GM03348 (cell line): ENCODE results near the gene GALNT14.

ENCODE experiments used
- DNase-seq: peaks from one replicate; pipeline ENCODE4 v3.0.0; 2012; ENCODE audit warnings: low spot score

Gene GALNT14

DNA sequence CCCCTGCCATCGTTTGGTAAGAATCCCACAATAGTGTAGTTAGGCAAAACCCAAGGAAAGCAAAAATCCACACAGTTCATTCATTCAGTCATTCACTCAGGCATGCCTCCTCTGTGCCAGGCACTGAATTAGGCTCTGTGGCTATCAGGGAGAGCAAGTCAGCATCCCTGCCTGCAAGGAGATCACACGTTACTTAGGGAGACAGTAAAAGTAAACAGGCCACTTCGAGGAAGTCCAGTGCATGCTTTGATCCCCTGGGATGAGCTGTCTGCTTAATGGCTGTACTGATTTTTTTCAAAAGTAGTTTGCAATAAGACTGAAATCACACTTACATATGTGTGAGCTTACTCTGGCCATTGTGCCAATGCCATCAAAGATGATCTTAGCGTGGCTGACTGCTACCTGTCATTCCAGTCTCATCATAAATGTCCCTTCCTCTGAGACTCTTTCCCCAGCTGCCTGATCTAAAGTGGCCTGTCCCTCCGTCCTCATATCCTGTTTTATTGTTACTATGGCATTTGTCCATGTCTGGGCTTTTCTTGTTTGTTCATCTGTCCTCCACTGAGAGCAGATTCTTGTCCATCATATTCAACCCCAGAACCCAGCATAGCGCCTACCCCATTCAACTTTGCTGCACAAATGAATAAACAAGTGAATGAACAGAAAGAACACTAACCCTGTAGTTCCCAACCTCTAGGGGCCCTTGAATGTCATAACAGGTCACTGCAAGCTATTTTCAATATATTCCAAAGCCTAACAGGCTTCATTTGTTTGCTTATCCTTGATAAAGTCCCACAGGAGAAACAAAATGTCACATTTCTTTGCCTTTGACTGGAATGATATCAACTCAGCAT lies 84.1 kb downstream of the GALNT14 start:
- no peak for DNase-seq

DNA sequence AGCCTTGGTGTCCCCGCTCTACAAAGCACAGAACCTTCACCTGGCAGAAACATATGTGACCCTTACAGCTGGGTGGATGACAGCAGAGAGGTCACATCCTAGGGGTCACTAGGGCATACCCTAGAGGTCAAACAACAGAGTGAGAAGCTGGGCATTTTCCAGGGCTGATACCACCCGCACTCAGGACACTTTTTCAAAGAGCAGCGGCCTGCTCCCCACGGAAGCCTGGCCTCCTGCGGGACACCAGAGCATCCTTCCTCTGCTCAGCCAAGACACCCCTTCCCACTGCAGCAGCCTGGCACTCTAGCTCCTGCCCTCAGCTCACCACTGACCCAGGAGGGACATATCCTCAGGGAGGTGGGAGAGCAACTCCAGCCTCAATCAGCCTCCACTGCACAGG lies 86.0 kb downstream of the GALNT14 start:
- no peak for DNase-seq

GRCh38 chr2:31051258-31052140 lies 86.7 kb downstream of the GALNT14 start:
- DNase-seq, result no peak

GRCh38 chr2:31049916-31050588 lies 88.2 kb downstream of the GALNT14 start:
- no peak for DNase-seq

DNA sequence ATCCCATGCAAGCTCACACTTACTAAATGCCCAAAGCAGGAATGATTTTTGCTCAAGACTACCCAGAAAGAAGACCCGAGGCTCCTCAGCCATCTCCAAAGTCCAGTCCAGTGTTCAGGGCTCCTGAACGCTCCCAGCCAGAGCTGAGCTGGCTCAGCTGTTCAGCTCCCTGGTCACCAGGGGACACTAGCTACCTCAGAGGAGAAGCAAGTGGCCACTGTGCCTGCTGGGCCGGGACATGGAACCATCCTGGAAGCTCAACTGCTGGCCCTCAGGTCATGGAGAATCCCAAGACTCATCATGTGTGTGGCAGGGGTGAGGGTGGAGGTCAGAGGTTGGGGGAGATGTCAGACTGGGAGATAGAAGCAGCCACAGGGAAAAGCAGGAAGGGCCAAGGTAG lies 89.0 kb downstream of the GALNT14 start:
- no peak for DNase-seq

DNA sequence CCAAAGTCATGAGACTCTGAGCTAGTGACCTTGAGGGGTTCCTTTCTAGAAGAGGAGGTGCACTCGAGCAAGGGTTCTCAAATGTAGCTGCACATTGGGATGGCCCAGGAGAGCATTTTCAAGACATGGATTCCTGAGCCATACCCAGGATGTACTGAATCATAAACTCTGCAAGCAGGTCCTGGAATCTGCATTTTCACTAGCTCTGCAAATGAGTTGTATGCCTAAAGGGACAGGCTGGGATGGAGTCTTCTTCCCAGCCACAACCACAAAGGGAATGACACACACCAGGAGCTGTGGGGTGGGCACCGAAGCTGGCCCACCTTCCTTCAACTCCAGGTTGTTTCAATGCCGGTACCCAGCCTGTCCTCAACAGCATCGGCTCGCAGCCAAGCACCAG lies 90.6 kb downstream of the GALNT14 start:
- DNase-seq, result no peak

DNA sequence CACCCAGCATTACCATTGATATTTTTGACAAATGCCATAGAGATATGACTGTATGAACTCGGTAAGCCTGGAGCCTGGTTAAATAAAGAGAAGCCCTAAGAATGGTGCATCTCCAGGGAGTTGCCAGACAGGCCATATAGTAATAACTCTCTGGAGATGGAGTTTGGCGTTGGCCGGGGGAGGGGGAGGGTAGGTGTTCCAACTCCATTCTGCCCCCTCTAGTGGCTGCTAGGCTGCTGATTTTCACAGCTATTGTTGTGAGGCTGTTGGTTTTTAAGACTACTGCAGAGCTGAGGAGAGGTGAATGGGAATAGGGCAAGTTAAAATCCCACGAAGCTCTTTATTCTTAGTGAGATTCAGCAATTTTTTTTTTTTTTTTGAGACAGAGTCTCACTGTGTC lies 99.9 kb downstream of the GALNT14 start:
- no peak for DNase-seq

DNA sequence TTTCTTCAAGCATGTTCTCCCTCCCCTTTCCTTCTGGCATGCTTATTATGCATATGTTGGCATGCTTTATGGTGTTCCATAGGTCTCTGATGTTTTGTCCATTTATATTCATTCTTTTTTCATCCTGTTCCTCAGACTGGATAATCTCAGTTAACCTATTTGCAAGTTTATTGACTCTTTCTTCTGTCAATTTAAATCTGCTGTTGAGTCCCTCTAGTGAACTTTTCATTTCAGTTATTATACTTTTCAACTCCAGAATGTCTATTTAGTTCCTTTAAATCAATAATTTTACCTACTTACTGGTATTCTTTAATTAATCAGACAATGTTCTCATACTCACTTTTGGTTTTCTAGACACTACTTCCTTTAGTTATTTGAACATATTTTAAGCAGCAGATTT lies 101.2 kb downstream of the GALNT14 start:
- DNase-seq, result no peak

- DNase-seq, result no peak
Measured at GRCh38 chr2:31033032-31033431, 105.2 kb downstream of the GALNT14 start.

DNA sequence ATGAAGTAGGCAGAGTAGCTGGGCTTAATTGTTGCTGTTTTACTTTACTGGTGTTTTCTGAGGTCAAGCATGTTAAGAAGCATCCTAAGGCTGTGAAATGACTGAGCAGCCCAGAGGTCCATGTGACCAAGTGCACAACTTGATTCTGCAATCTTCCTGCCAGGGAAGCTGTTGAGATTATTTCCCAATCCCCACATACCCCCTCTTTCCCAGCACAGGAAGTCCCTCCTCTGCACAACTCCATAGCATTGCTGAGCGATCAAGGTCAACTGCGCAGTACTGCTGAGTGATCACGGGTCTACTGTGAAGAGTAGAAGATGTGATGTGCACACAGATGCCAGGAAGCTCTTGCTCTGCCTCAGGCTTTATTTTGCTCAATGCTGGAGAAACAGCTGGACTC lies 105.8 kb downstream of the GALNT14 start:
- DNase-seq, result no peak

DNA sequence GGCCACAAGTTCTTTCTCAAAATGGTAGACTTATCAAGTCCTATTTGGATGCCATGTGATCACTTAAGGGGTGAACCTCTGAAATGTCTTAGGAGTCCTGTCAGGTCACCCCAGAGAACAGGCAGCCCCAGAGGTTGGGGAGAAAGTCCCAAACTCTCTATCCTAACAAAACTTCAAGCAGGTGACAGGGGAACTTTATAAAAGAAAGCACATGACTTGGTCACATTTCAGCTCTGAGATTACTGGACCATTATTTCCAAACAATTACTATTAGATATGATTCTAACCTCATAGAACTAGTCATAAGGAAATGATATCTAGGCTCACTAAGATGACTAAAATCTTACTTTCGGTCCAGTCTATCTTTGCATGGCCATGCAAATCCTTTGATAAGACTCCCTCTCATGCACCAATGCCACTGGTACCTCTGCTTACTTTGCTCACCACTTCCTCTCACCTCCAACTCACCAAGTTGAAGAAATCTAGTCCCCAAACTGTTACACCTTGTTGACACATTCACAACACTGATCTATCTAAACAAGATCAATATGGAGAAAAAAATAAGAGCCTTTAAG lies 107.0 kb downstream of the GALNT14 start:
- no peak for DNase-seq

DNA sequence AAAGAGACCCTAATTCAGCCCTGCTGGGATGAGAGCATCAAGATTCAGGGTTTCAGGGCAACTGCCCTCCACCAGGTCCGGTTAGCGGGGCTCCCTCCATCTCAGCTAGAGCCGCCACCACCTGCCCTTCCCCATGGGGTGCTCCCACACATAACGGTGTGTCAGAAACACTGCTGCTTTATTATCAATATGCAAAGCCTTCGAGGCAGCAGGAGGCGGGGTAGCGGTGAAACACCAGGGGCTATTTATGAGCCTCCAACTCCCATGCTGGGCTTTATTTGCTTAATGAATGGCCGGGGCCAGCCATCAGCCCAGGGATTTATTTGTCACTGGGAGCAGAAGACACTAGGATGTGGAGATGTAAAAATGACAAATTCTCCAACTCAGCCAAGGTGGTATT lies 109.8 kb downstream of the GALNT14 start:
- DNase-seq, result no peak

GRCh38 chr2:31027549-31027948 lies 110.7 kb downstream of the GALNT14 start:
- no peak for DNase-seq

- DNase-seq, result no peak
Measured at GRCh38 chr2:31023541-31023940, 114.7 kb downstream of the GALNT14 start.

GRCh38 chr2:31020713-31021112 lies 117.5 kb downstream of the GALNT14 start:
- no peak for DNase-seq

DNA sequence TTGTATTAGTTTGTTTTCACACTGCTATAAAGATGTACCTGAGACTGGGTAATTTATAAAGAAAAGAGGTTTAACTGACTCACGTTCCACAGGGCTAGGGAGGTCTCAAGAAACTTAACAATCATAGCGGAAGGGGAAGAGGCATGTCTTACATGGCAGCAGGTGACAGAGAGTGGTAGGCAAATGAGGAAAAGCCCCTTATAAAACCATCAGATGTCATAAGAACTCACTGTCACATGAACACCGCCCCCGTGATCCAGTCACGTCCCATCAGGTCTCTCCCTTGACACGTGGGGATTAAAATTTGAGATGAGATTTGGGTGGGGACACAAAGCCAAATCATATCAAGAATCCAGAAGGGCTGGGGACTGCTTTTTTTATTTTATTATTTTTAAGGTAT lies 120.0 kb downstream of the GALNT14 start:
- no peak for DNase-seq

GRCh38 chr2:31016648-31017047 lies 121.6 kb downstream of the GALNT14 start:
- DNase-seq, result no peak

DNA sequence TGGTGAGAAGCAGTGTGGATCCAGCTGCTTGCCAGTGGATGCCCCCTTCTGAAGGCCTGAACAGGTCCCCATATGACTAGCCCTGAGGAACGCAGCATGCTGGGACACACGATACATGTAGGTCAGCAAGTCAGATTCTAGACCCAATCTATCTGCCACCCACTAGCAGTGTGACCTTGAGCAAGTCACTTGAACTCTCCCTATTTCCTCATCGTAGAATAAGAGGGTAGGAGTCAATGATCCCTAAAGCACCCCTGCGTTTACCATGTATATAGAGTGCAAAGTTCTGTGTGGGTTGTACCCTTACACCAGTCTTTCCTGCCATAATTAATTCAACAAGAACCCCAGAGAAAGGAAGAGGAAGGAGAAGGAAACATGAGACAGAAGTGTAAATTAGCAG lies 123.7 kb downstream of the GALNT14 start:
- DNase-seq, result no peak

DNA sequence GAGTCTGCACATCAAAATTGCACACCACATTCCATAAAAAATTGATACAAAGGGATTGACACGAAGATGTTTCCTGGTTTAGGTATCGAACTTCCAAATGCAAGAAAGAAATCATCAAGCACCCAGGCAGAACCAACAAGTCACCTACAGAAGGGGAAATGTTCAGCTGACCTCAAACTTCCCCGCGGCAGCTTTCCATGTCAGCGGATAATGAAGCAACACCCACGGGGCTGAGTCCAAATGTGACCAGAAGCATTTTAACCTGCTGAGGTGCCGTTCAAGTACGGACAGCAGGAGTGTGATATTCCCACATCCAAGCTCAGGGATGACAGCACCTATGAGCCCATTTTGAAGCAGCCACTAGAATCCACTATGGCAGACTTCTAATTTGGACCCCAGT lies 124.9 kb downstream of the GALNT14 start:
- DNase-seq, result no peak

DNA sequence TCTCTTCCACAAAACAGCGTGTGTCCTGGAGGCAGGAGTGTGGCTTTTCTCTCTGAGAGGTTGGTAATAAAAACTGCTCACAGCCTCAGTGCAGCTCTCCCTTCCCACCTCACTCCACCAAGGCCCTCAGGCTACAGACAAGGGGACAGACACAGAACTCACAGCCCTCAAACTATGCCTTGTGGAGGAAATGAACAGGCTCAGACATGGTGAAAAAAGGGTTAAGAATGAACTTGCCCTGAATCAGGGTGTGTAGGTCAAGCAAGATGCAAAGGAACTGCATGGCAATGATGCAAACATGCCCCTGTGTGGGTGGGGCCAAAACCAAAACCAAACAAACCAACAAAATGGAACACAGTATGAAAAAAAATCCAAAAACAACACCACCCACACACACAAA lies 125.8 kb downstream of the GALNT14 start:
- DNase-seq, result no peak

GRCh38 chr2:31011587-31011986 lies 126.7 kb downstream of the GALNT14 start:
- no peak for DNase-seq

DNA sequence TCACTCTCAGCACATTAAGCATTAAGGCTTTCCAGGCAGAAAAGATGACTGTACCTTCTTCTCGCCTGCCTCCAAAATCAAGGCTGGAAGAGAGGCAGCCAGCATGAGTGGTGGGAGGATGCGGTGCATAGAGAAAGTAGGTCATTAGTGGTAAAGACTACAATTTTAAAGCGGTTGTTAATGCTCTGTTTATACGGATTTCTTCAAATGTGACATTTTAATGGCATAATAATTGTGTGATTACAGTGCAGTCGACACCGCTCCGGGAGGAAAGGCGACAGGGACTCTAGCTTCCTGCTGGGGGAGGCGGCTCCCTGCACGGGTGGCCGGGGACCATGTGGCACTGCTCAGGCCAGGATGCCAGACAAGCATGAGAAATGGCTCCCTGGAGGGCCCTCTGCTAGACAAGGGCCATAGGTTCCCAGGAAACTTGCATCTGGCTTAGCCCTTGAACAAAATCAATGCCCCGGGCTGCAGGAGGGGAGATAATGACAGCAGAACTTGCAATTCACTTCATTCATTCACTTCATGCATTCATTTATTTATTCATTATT lies 129.6 kb downstream of the GALNT14 start:
- no peak for DNase-seq
